HEK293 (cell line): ENCODE measurements around the gene DCC.

Experiments used
- CTCF ChIA-PET: fragments of 350-600 bp; formaldehyde crosslinking; extraction: SDS; loops from one replicate; lab custom pipeline; 2021; ENCODE audit warnings: antibody characterized with exemption; lab: Yijun Ruan, JAX
- POLR2A ChIA-PET: fragments of 300-600 bp; formaldehyde crosslinking; extraction: SDS; loops from one replicate; lab custom pipeline; 2020; ENCODE audit warnings: antibody characterized with exemption, inconsistent platforms; lab: Yijun Ruan, JAX
- H3K27ac ChIP-seq: fragments of 200-500 bp; sonication (Bioruptor generic); 2 replicates; pipeline ENCODE4 v1.5.1; 2014; ENCODE audit warnings: low read depth, low read length, control low read depth, inconsistent platforms; ENCODE audit errors: extremely low read depth
- H3K36me3 ChIP-seq, 2 experiments: fragments of 200-500 bp in 1 of 2; sonication (Bioruptor generic) in 1 of 2; 1 replicate in 1 of 2; 2 replicates in 1 of 2; pipeline ENCODE4 v1.5.1; 2014 to 2017; ENCODE audit warnings: inconsistent platforms in 2 of 2, low read length in 2 of 2; ENCODE audit not compliant: control insufficient read depth in 2 of 2, insufficient read depth in 1 of 2
- H3K4me1 ChIP-seq: fragments of 200-500 bp; sonication (Bioruptor generic); 2 replicates; pipeline ENCODE4 v1.5.1; 2014; ENCODE audit warnings: mild to moderate bottlenecking, low read length, inconsistent platforms; ENCODE audit not compliant: control insufficient read depth, insufficient read depth
- H3K4me3 ChIP-seq: 2 replicates; pipeline ENCODE4 v1.5.1; 2011; ENCODE audit warnings: low read depth, mild to moderate bottlenecking, control low read depth, low read length, moderate library complexity
- H3K9me3 ChIP-seq: fragments of 200-500 bp; sonication (Bioruptor generic); 2 replicates; pipeline ENCODE4 v1.5.1; 2014; ENCODE audit warnings: low read depth, low read length, inconsistent platforms; ENCODE audit not compliant: control insufficient read depth, insufficient read depth
- GFI1B ChIP-seq: fragments of 450-650 bp; formaldehyde crosslinking; IDR thresholded peaks from 2 replicates; pipeline ENCODE4 v1.5.1; 2016; ENCODE audit warnings: missing biosample characterization, missing genetic modification characterization
- IKZF3 ChIP-seq: fragments of 450-650 bp; IDR thresholded peaks from 2 replicates; pipeline ENCODE4 v1.5.0; 2018; ENCODE audit warnings: missing biosample characterization, mild to moderate bottlenecking, missing genetic modification characterization, moderate library complexity
- OSR2 ChIP-seq: fragments of 450-650 bp; formaldehyde crosslinking; IDR thresholded peaks from 2 replicates; pipeline ENCODE4 v1.5.1; 2016; ENCODE audit warnings: missing biosample characterization, missing genetic modification characterization
- ZNF114 ChIP-seq: fragments of 450-650 bp; formaldehyde crosslinking; IDR thresholded peaks from 2 replicates; pipeline ENCODE4 v1.5.0; 2017; ENCODE audit warnings: missing biosample characterization, missing genetic modification characterization
- ZNF202 ChIP-seq: fragments of 450-650 bp; formaldehyde crosslinking; IDR thresholded peaks from 2 replicates; pipeline ENCODE4 v1.5.1; 2016; ENCODE audit warnings: missing biosample characterization, missing genetic modification characterization, borderline replicate concordance
- ZNF211 ChIP-seq: fragments of 450-650 bp; formaldehyde crosslinking; IDR thresholded peaks from 2 replicates; pipeline ENCODE4 v1.5.1; 2016; ENCODE audit warnings: low read depth, missing biosample characterization, missing genetic modification characterization
- ZNF23 ChIP-seq: fragments of 450-650 bp; formaldehyde crosslinking; IDR thresholded peaks from 2 replicates; pipeline ENCODE4 v1.5.1; 2016; ENCODE audit warnings: missing biosample characterization, missing genetic modification characterization, borderline replicate concordance
- ZNF341 ChIP-seq: fragments of 450-650 bp; formaldehyde crosslinking; IDR thresholded peaks from 2 replicates; pipeline ENCODE4; 2016; ENCODE audit warnings: low read depth, missing biosample characterization, missing genetic modification characterization
- ZNF596 ChIP-seq: fragments of 450-650 bp; IDR thresholded peaks from 2 replicates; pipeline ENCODE4 v1.5.0; 2018; ENCODE audit warnings: missing biosample characterization, mild to moderate bottlenecking, missing genetic modification characterization, moderate library complexity
- ZNF664 ChIP-seq: fragments of 450-650 bp; formaldehyde crosslinking; IDR thresholded peaks from 2 replicates; pipeline ENCODE4 v1.5.1; 2016; ENCODE audit warnings: missing biosample characterization, missing genetic modification characterization
- ZNF707 ChIP-seq: fragments of 450-650 bp; formaldehyde crosslinking; IDR thresholded peaks from 2 replicates; pipeline ENCODE4 v1.5.1; 2016; ENCODE audit warnings: missing biosample characterization, missing genetic modification characterization
- ZNF777 ChIP-seq: fragments of 450-650 bp; formaldehyde crosslinking; IDR thresholded peaks from 2 replicates; pipeline ENCODE4 v1.5.1; 2017; ENCODE audit warnings: missing biosample characterization, missing genetic modification characterization, borderline replicate concordance
- TF ChIP-seq, protein P1 (sequence below): fragments of 450-650 bp; formaldehyde crosslinking; IDR thresholded peaks from 2 replicates; pipeline ENCODE4 v1.5.1; 2016; ENCODE audit warnings: missing biosample characterization, missing genetic modification characterization, low read depth
- TF ChIP-seq, protein P2 (sequence below): fragments of 450-650 bp; IDR thresholded peaks from 2 replicates; pipeline ENCODE4 v1.5.1; 2018; ENCODE audit warnings: missing biosample characterization, missing genetic modification characterization
- TF ChIP-seq, protein P3 (sequence below): fragments of 450-650 bp; formaldehyde crosslinking; IDR thresholded peaks from 2 replicates; pipeline ENCODE4 v1.5.1; 2016; ENCODE audit warnings: missing biosample characterization, missing genetic modification characterization, borderline replicate concordance
- TF ChIP-seq, protein P4 (sequence below): fragments of 450-650 bp; formaldehyde crosslinking; IDR thresholded peaks from 2 replicates; pipeline ENCODE4 v1.5.1; 2016; ENCODE audit warnings: missing biosample characterization, missing genetic modification characterization
- TF ChIP-seq, protein P5 (sequence below): fragments of 450-650 bp; formaldehyde crosslinking; IDR thresholded peaks from 2 replicates; pipeline ENCODE4 v1.5.1; 2017; ENCODE audit warnings: missing biosample characterization, missing genetic modification characterization
- TF ChIP-seq, protein P6 (sequence below): fragments of 450-650 bp; formaldehyde crosslinking; IDR thresholded peaks from 2 replicates; pipeline ENCODE4 v1.5.0; 2017; ENCODE audit warnings: missing biosample characterization, missing genetic modification characterization, borderline replicate concordance
- TF ChIP-seq, protein P7 (sequence below): fragments of 450-650 bp; formaldehyde crosslinking; IDR thresholded peaks from 2 replicates; pipeline ENCODE4 v1.5.1; 2016; ENCODE audit warnings: missing biosample characterization, missing genetic modification characterization

DCC gene

DNA sequence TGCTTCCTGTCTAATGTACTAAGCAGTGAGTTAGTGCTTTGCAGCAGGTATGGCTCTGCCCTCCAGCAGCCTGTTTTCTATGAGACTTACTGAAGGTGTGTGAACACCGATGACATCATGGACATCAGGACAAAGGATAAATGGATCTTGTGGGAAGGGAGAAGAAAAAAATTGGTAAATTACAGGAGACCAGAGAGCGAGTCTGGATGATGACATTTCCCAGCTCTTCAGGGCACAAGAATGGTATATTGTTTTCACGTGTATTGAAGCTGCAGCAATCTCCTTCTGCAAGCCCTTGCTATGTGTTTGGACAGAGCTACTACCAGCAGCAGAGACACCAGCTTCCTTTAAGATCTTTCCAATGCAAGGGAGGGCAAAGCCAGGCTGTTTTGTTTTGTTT is 47.2 kb downstream of the DCC start:
- TF ChIP-seq ZNF664 (tag by site-specific recombination) (no peak), GFI1B (no peak), ZNF707 (tag by site-specific recombination) (no peak), ZNF211 (tag by site-specific recombination) (no peak), ZNF202 (no peak), OSR2 (tag by site-specific recombination) (no peak), ZNF341 (no peak), ZNF114 (no peak), IKZF3 (no peak), ZNF23 (tag by site-specific recombination) (no peak), ZNF596 (tag by site-specific recombination) (no peak), ZNF777 (tag by site-specific recombination) (no peak)
- TF ChIP-seq, protein P1, sequence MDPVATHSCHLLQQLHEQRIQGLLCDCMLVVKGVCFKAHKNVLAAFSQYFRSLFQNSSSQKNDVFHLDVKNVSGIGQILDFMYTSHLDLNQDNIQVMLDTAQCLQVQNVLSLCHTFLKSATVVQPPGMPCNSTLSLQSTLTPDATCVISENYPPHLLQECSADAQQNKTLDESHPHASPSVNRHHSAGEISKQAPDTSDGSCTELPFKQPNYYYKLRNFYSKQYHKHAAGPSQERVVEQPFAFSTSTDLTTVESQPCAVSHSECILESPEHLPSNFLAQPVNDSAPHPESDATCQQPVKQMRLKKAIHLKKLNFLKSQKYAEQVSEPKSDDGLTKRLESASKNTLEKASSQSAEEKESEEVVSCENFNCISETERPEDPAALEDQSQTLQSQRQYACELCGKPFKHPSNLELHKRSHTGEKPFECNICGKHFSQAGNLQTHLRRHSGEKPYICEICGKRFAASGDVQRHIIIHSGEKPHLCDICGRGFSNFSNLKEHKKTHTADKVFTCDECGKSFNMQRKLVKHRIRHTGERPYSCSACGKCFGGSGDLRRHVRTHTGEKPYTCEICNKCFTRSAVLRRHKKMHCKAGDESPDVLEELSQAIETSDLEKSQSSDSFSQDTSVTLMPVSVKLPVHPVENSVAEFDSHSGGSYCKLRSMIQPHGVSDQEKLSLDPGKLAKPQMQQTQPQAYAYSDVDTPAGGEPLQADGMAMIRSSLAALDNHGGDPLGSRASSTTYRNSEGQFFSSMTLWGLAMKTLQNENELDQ (tag by site-specific recombination), result no peak
- TF ChIP-seq, protein P2, sequence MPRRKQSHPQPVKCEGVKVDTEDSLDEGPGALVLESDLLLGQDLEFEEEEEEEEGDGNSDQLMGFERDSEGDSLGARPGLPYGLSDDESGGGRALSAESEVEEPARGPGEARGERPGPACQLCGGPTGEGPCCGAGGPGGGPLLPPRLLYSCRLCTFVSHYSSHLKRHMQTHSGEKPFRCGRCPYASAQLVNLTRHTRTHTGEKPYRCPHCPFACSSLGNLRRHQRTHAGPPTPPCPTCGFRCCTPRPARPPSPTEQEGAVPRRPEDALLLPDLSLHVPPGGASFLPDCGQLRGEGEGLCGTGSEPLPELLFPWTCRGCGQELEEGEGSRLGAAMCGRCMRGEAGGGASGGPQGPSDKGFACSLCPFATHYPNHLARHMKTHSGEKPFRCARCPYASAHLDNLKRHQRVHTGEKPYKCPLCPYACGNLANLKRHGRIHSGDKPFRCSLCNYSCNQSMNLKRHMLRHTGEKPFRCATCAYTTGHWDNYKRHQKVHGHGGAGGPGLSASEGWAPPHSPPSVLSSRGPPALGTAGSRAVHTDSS (tag by site-specific recombination), result no peak
- TF ChIP-seq, protein P3, sequence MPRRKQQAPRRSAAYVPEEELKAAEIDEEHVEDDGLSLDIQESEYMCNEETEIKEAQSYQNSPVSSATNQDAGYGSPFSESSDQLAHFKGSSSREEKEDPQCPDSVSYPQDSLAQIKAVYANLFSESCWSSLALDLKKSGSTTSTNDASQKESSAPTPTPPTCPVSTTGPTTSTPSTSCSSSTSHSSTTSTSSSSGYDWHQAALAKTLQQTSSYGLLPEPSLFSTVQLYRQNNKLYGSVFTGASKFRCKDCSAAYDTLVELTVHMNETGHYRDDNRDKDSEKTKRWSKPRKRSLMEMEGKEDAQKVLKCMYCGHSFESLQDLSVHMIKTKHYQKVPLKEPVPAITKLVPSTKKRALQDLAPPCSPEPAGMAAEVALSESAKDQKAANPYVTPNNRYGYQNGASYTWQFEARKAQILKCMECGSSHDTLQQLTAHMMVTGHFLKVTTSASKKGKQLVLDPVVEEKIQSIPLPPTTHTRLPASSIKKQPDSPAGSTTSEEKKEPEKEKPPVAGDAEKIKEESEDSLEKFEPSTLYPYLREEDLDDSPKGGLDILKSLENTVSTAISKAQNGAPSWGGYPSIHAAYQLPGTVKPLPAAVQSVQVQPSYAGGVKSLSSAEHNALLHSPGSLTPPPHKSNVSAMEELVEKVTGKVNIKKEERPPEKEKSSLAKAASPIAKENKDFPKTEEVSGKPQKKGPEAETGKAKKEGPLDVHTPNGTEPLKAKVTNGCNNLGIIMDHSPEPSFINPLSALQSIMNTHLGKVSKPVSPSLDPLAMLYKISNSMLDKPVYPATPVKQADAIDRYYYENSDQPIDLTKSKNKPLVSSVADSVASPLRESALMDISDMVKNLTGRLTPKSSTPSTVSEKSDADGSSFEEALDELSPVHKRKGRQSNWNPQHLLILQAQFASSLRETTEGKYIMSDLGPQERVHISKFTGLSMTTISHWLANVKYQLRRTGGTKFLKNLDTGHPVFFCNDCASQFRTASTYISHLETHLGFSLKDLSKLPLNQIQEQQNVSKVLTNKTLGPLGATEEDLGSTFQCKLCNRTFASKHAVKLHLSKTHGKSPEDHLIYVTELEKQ (tag by site-specific recombination), result no peak
- TF ChIP-seq, protein P4, sequence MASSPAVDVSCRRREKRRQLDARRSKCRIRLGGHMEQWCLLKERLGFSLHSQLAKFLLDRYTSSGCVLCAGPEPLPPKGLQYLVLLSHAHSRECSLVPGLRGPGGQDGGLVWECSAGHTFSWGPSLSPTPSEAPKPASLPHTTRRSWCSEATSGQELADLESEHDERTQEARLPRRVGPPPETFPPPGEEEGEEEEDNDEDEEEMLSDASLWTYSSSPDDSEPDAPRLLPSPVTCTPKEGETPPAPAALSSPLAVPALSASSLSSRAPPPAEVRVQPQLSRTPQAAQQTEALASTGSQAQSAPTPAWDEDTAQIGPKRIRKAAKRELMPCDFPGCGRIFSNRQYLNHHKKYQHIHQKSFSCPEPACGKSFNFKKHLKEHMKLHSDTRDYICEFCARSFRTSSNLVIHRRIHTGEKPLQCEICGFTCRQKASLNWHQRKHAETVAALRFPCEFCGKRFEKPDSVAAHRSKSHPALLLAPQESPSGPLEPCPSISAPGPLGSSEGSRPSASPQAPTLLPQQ, result no peak
- TF ChIP-seq, protein P5, sequence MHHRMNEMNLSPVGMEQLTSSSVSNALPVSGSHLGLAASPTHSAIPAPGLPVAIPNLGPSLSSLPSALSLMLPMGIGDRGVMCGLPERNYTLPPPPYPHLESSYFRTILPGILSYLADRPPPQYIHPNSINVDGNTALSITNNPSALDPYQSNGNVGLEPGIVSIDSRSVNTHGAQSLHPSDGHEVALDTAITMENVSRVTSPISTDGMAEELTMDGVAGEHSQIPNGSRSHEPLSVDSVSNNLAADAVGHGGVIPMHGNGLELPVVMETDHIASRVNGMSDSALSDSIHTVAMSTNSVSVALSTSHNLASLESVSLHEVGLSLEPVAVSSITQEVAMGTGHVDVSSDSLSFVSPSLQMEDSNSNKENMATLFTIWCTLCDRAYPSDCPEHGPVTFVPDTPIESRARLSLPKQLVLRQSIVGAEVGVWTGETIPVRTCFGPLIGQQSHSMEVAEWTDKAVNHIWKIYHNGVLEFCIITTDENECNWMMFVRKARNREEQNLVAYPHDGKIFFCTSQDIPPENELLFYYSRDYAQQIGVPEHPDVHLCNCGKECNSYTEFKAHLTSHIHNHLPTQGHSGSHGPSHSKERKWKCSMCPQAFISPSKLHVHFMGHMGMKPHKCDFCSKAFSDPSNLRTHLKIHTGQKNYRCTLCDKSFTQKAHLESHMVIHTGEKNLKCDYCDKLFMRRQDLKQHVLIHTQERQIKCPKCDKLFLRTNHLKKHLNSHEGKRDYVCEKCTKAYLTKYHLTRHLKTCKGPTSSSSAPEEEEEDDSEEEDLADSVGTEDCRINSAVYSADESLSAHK, result no peak
- TF ChIP-seq, protein P6, sequence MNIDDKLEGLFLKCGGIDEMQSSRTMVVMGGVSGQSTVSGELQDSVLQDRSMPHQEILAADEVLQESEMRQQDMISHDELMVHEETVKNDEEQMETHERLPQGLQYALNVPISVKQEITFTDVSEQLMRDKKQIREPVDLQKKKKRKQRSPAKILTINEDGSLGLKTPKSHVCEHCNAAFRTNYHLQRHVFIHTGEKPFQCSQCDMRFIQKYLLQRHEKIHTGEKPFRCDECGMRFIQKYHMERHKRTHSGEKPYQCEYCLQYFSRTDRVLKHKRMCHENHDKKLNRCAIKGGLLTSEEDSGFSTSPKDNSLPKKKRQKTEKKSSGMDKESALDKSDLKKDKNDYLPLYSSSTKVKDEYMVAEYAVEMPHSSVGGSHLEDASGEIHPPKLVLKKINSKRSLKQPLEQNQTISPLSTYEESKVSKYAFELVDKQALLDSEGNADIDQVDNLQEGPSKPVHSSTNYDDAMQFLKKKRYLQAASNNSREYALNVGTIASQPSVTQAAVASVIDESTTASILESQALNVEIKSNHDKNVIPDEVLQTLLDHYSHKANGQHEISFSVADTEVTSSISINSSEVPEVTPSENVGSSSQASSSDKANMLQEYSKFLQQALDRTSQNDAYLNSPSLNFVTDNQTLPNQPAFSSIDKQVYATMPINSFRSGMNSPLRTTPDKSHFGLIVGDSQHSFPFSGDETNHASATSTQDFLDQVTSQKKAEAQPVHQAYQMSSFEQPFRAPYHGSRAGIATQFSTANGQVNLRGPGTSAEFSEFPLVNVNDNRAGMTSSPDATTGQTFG (tag by site-specific recombination), result no peak
- TF ChIP-seq, protein P7, sequence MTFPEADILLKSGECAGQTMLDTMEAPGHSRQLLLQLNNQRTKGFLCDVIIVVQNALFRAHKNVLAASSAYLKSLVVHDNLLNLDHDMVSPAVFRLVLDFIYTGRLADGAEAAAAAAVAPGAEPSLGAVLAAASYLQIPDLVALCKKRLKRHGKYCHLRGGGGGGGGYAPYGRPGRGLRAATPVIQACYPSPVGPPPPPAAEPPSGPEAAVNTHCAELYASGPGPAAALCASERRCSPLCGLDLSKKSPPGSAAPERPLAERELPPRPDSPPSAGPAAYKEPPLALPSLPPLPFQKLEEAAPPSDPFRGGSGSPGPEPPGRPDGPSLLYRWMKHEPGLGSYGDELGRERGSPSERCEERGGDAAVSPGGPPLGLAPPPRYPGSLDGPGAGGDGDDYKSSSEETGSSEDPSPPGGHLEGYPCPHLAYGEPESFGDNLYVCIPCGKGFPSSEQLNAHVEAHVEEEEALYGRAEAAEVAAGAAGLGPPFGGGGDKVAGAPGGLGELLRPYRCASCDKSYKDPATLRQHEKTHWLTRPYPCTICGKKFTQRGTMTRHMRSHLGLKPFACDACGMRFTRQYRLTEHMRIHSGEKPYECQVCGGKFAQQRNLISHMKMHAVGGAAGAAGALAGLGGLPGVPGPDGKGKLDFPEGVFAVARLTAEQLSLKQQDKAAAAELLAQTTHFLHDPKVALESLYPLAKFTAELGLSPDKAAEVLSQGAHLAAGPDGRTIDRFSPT (tag by site-specific recombination), result no peak
- TF ChIP-seq, all 188 proteins: peak for 0
- H3K4me3 ChIP-seq, result no peak overlapping the region
- H3K9me3 ChIP-seq, result no peaks in the 10 kb centered on the region
- ChIA-PET CTCF (interaction anchor here (0.6 kb wide), 1 partner anchor 9 kb away, joined by 3 read pairs; no protein-coding TSS in a partner anchor), POLR2A (no interaction called here)
- H3K4me1 ChIP-seq, result no peaks in the 10 kb centered on the region
- H3K27ac ChIP-seq, result no peak overlapping the region
- H3K36me3 ChIP-seq, result no peaks in the 10 kb centered on the region
